ENCODE results near the gene MBNL1.

Gene MBNL1

DNA sequence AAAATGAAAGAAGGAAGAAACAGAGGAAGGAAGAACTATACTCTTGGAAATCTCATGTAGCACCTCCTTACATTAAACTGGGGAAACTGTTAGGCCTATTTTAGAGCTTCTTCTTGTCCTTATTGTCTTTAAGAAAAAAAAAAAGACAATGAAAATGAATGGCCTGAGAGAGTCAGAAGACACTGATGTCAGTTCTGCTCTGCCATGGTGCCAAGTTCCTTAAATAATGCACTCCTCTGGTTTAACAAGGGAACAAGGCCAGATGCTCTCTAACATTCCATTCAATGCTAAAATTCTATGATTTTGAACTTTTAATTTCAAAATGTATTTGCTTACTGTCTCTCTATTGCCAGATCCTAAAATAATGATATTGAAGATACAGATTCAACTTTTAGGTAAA is 4.4 kb upstream of the MBNL1 start:
- Histone ChIP-seq H3K9me3 (ENCODE audit: low read depth, low read length) (no peaks in the 10 kb centered on the region), H3K27ac (no peak overlapping the region), H3K36me3 (ENCODE audit: insufficient read depth, low read length) (no peaks in the 10 kb centered on the region), H3K4me3 (no peak overlapping the region), H3K9ac (ENCODE audit: insufficient read length) (no peak overlapping the region)
- TF ChIP-seq POLR2AphosphoS5 (IDR thresholded peaks at IDR 0.05; ENCODE audit: borderline replicate concordance, low read depth, low read length), result no peak
- TF ChIP-seq EZH2 (IDR thresholded peaks at IDR 0.05), result no peak
- no peak for TF ChIP-seq FOXP2 (optimal IDR thresholded peaks at IDR 0.05; ENCODE audit: control extremely low read depth, extremely low read length, insufficient read depth)
- no peak for DNase-seq (ENCODE audit: low read depth, low spot score)

DNA sequence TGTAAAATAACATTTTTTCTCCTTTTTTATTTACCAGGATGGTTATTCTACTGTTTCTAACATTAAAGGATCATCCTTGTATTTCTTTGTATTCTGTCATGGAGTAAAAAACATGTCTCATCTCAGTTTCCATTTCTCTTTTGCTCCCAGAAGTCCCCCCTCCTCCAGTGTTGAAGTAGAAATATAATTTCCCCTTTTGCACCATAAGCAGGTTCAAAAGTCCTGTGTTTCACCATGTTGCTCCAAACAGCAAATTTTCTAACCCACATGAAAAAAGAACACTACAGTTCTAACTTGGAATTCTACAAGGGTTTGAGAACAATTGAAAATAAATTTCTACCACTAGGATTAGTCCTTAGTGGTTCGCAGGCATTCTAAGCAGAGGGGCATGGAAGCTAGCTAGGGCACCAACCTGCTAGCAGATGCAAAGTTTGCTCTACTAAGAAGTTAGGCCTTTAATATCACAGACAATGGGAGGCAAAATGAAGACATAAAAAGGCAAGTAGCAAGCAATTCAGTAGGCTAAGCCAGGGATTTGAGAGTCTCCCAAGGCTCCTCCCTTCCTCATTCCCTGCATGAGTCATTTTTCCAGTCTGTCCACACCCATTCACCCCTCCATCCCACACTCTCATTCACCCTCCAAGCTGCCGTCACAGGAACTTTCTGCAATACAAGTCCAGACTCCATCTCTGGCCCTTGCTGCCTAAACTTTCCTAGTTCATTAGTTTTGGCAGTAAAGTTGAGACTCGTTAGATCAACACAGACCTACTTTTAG is 2.3 kb upstream of the MBNL1 start:
- H3K9ac ChIP-seq (ENCODE audit: insufficient read length), result no peak overlapping the region
- no peaks in the 10 kb centered on the region for H3K9me3 ChIP-seq (ENCODE audit: low read depth, low read length)
- H3K36me3 ChIP-seq (ENCODE audit: insufficient read depth, low read length), result no peaks in the 10 kb centered on the region; the same call in 1 of the 2 replicates
- no peak overlapping the region for H3K27ac ChIP-seq
- DNase-seq (ENCODE audit: low read depth, low spot score), result no peak
- H3K4me3 ChIP-seq, result no peak overlapping the region
- TF ChIP-seq EZH2 (IDR thresholded peaks at IDR 0.05) (no peak), POLR2AphosphoS5 (IDR thresholded peaks at IDR 0.05; ENCODE audit: borderline replicate concordance, low read depth, low read length) (no peak), FOXP2 (optimal IDR thresholded peaks at IDR 0.05; ENCODE audit: control extremely low read depth, extremely low read length, insufficient read depth) (no peak)

DNA sequence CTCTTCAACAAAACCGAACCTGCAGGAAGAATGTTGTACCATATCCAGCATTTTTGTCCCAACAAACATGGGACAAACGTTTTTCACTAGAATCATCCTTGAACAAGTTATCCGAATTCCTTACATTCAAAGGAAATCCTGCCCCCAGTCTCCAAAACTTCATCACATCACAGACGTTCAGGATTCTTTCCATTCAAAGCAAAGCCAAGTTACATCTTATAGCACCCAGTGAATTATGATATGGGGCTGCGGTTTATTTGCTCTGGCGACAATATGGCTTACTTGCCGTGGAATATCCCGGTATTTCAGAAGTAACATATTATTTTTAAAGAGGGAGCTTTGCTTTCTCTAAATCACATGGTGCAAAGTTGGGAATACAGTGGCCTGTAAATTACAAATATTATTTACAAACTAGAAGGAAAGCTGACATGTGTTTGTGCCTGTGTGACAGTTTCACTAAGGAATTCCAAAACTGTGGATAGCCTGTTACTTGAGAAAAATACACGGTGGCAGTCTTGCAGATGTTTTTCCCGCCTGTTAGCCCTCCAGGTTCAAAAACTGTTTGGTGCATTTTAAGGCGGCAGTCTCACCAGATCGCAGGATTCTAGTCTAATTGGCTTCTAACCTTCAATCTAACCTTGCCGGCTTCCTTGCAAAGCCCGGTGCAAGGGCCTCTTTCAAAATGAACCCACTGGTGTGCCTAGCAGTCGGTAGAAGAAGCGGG is 736 bp upstream of the MBNL1 start:
- peaks cover 9% of the 10 kb centered on the region for H3K36me3 ChIP-seq (ENCODE audit: insufficient read depth, low read length)
- peak overlapping the region; percentile 83 for H3K4me3 ChIP-seq
- peak overlapping the region; percentile 90 for H3K9ac ChIP-seq (ENCODE audit: insufficient read length)
- no peak for TF ChIP-seq POLR2AphosphoS5 (IDR thresholded peaks at IDR 0.05; ENCODE audit: borderline replicate concordance, low read depth, low read length)
- no peak for TF ChIP-seq FOXP2 (optimal IDR thresholded peaks at IDR 0.05; ENCODE audit: control extremely low read depth, extremely low read length, insufficient read depth)
- no peak for TF ChIP-seq EZH2 (IDR thresholded peaks at IDR 0.05)
- no peak for DNase-seq (ENCODE audit: low read depth, low spot score)
- no peaks in the 10 kb centered on the region for H3K9me3 ChIP-seq (ENCODE audit: low read depth, low read length)
- H3K27ac ChIP-seq, result peak overlapping the region; percentile 92

DNA sequence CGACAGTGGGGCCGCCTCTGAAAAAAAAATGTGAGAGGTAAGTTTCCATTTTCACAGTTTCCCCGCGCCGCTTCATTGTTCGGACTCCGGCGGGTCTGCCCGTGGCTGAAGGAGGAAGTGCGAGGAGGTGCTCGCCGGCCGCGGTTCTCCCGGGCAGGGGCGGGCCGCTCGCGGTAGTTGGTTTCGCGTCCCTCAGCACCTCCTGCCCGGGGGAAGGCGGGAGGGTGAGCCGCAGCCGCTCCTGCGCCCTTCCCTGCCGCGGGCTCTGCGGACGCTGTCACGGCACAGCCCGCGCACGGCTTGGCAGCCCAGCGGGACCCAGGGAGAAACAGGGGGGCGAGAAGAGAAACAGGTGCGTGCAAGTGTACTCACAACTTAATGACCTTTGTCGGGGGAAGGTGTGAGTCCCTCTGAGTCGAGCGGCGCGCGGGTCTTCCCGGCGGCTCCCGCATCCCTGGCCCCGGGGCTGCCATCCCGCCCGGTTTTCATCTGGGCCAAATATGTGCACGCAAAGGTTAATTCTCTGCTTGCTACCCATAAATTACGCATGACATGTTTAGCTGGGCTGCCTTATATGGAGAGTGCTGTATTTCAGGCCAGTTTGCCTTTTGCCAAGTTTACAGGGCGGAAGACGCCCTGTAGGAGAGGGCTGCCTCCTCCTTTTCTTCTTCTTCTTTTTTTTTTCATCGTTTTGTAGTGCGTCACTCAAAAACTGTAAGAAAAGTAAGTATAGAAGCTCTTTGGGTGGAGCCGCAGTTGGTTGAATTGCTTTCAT is 514 bp downstream of the MBNL1 start:
- no peak for TF ChIP-seq EZH2 (IDR thresholded peaks at IDR 0.05)
- TF ChIP-seq FOXP2 (optimal IDR thresholded peaks at IDR 0.05; ENCODE audit: control extremely low read depth, extremely low read length, insufficient read depth), result no peak
- peak; percentile 55; the same call in 1 of the 2 replicates for TF ChIP-seq POLR2AphosphoS5 (IDR thresholded peaks at IDR 0.05; ENCODE audit: borderline replicate concordance, low read depth, low read length)
- H3K9me3 ChIP-seq (ENCODE audit: low read depth, low read length), result no peaks in the 10 kb centered on the region
- H3K36me3 ChIP-seq (ENCODE audit: insufficient read depth, low read length), result peaks cover 14% of the 10 kb centered on the region
- DNase-seq (ENCODE audit: low read depth, low spot score), result no peak
- peak overlapping the region; percentile 83 for H3K4me3 ChIP-seq
- H3K9ac ChIP-seq (ENCODE audit: insufficient read length), result peak overlapping the region; percentile 90
- peak overlapping the region; percentile 92 for H3K27ac ChIP-seq

DNA sequence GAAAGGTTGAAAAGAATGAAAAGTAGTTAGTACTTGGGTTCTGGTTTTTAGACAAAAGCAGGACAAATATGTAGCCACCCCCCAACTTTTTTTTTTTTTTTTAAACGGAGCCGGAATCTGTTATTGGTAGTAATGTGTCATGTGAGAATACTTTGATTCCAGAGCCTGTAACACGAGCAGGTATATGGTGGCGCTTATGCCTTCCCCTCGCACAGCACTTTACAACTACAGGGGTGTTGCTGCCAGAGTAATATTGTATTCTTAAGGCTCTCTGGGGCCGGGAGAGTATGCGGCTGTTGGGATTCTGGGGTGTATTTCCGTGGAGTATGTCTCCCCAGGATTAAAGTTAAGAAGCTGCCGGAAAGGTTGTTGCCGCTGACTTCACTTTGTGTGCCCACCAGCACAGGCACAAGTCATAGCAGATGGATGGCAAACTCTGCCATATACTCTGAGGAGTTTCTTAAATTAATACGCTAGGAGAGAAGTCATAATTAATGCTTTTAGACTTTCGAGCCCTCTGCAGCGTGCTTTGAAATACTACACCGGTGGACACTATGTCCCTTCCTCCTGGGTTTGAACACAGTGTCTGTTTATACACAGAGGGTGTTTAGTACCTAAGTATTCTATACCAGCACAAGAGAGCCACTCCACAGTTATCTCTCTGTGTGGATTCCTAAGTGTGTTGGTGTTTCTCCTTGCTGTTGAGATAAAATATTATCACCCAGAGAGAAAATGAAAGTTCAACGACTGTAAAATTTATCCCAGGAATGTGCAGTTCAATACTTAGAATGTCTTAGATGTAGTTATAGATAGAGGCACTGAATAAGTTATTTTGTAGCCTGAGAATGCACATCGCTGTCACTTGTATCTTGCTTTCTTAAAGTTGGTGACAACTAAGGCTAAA is 1.4 kb downstream of the MBNL1 start:
- DNase-seq (ENCODE audit: low read depth, low spot score), result no peak
- Histone ChIP-seq H3K9ac (ENCODE audit: insufficient read length) (peak overlapping the region; percentile 90), H3K27ac (peak overlapping the region; percentile 92), H3K4me3 (peak overlapping the region; percentile 83), H3K9me3 (ENCODE audit: low read depth, low read length) (no peaks in the 10 kb centered on the region), H3K36me3 (ENCODE audit: insufficient read depth, low read length) (peaks cover 14% of the 10 kb centered on the region)
- TF ChIP-seq FOXP2 (optimal IDR thresholded peaks at IDR 0.05; ENCODE audit: control extremely low read depth, extremely low read length, insufficient read depth), result no peak
- TF ChIP-seq EZH2 (IDR thresholded peaks at IDR 0.05), result no peak
- TF ChIP-seq POLR2AphosphoS5 (IDR thresholded peaks at IDR 0.05; ENCODE audit: borderline replicate concordance, low read depth, low read length), result no peak; the same call in 1 of the 2 replicates

DNA sequence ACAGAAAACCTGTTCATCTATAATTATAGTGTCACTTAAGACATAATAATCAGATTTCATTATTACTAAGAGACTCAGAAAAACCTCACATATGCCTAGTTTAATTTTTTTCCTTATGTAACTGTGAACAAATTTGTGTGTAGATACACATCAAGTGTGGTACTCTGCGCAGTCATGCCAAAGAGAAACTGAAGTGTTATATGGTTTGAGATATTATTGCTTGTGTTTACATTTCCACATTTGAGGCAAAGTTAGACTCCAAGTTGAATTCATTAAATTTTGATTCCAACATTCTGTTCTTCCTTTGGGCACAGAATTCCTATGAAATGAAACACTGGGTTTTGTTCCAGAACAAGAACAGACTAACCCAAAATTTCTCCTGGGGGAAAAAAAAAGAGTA is 2.2 kb downstream of the MBNL1 start:
- TF ChIP-seq POLR2AphosphoS5 (IDR thresholded peaks at IDR 0.05; ENCODE audit: borderline replicate concordance, low read depth, low read length) (no peak), EZH2 (IDR thresholded peaks at IDR 0.05) (no peak), FOXP2 (optimal IDR thresholded peaks at IDR 0.05; ENCODE audit: control extremely low read depth, extremely low read length, insufficient read depth) (no peak)
- peak overlapping the region; percentile 83 for H3K4me3 ChIP-seq
- no peaks in the 10 kb centered on the region for H3K9me3 ChIP-seq (ENCODE audit: low read depth, low read length)
- peaks cover 14% of the 10 kb centered on the region for H3K36me3 ChIP-seq (ENCODE audit: insufficient read depth, low read length)
- H3K27ac ChIP-seq, result 0 out of 2 replicates have a peak overlapping the region, but pooled peaks have one; percentile 92
- DNase-seq (ENCODE audit: low read depth, low spot score), result no peak
- peak overlapping the region; percentile 90 for H3K9ac ChIP-seq (ENCODE audit: insufficient read length)

DNA sequence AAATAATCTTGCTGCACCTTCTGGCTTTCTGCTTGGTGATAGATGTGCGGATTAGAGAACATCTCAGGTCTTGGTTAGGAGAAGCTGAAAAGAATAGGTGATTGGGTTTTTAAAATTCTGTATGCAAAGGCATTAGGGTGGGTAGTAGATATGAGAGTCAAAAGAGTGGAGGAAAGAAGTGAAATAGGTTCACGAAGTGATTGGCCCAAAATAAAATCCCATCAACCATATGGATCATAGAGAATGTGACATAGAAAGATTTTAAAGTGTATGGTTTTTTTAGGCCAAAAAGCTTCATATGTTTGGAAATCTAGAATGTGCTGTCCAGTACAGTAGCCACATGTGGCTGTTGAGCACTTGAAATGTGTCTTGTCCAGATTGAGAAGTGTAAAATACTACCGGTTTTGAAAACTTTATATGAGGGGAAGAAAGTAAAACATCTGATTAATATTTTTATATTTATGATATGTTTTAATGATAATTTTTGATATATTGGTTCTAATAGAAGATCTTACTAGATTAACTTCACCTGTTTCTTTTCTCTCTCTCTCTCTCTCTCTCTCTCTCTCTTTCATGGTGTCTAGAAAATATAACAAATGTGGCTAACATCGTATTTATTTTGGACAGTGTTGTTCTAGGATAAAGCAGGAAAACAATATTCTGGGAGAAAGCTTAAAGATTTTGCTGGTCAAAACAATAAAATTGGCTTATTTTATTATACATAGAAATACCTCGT is 2.9 kb downstream of the MBNL1 start:
- no peaks in the 10 kb centered on the region for H3K9me3 ChIP-seq (ENCODE audit: low read depth, low read length)
- peaks cover 14% of the 10 kb centered on the region for H3K36me3 ChIP-seq (ENCODE audit: insufficient read depth, low read length)
- H3K9ac ChIP-seq (ENCODE audit: insufficient read length), result peak overlapping the region; percentile 90
- no peak for TF ChIP-seq FOXP2 (optimal IDR thresholded peaks at IDR 0.05; ENCODE audit: control extremely low read depth, extremely low read length, insufficient read depth)
- TF ChIP-seq EZH2 (IDR thresholded peaks at IDR 0.05), result no peak
- TF ChIP-seq POLR2AphosphoS5 (IDR thresholded peaks at IDR 0.05; ENCODE audit: borderline replicate concordance, low read depth, low read length), result no peak
- peak overlapping the region; percentile 83 for H3K4me3 ChIP-seq
- H3K27ac ChIP-seq, result peak overlapping the region; percentile 35; the same call in 1 of the 2 replicates
- no peak for DNase-seq (ENCODE audit: low read depth, low spot score)
